Measurements from ENCODE around the gene DUSP23.

Gene DUSP23

GRCh38 chr1:159798893-159799292 lies 18.1 kb downstream of the DUSP23 start:
- DNase-seq (ENCODE audit: extremely low read depth, low read depth), result peak; percentile 61
- peak; percentile 79 for TF ChIP-seq CTCF (IDR thresholded peaks at IDR 0.05; ENCODE audit: low read depth, low read length)

DNA sequence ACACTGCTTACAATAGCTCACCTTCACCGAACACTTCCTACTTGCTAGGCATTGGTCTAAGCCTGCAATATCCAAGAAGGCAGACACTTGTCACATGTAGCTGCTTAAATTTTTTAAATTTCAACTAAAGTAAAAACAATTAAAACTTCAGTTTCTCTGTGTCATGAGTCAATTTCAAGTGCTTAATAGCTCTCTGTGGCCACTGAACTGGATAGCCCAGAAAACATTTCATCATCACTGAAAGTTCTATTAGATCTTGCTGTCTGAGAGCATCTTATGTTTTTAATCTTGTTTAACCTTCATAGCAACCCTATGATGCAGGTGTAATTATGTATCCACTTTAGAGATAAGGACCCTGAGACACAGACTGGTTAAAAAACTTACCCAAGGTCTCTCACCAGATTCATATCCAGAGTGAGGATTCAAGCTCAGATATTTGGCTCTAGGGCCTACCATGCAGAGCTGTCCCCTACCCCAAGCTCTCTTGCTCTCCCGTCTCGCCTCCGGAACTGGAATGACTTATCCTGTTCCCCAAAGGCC lies 18.8 kb downstream of the DUSP23 start:
- no peak for TF ChIP-seq CTCF (IDR thresholded peaks at IDR 0.05; ENCODE audit: low read depth, low read length)
- no peak for DNase-seq (ENCODE audit: extremely low read depth, low read depth)

DNA sequence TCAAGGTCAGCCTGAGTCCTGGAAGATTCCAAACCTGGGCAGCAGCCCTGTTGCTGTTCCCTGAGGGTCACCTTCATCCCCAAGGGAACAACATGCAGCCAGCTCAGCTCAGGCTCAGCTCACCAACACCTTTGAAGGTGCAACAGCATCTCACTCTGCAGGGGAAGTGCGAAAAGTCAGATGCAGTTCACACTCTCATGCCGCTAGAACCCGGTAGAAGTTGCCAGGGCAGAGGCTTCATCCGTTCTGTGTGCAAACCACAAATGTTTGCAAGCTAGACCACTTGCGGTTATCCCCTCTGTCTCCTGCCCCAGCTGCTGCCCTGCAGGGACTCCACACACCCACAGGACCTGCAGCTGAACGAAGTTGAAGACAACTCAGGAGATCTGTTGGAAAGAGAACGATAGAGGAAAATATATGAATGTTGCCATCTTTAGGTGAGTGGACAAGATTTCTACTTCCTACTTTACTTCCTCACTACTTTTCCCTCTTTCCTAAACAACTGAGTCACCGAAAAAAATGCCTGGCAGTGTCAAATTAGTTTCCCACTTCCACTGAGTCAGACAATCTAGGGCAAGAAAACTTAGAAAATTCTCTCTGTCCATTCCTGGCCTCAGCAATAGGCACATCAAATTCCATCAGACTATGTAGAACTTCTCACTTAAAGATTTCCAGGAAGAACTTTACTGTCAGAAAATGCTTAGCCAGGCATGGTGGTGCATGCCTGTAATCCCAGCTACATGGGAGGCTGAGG lies 19.6 kb downstream of the DUSP23 start:
- TF ChIP-seq CTCF (IDR thresholded peaks at IDR 0.05; ENCODE audit: low read depth, low read length), result no peak
- DNase-seq (ENCODE audit: extremely low read depth, low read depth), result no peak

DNA sequence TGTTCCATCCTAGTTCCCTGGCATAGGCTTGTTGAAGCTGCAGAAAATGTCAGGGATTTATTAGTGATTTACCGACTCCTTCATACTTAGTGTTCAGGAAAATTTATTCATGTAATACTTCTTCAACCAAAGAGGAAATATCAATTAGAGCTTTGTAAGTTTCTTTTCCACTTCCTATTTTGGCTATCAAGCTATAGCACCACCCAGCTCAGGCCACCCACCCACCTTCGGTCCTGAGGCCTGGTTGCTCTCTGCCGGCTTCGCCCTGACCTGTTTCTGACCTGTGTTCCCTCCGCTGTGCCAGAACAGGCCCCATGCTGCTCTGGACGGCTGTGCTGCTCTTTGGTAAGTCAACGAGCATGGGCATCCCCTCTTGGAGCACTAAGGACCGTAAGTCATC lies 21.3 kb downstream of the DUSP23 start, which contains the start of gene FCRL6:
Gene FCRL6 (plus strand): TSS at position 250 of the 400 bp plus-strand sequence. CDS start 65 bp downstream, at position 315.
- no peak for TF ChIP-seq CTCF (IDR thresholded peaks at IDR 0.05; ENCODE audit: low read depth, low read length)
- no peak for DNase-seq (ENCODE audit: extremely low read depth, low read depth)

- no peak for TF ChIP-seq CTCF (IDR thresholded peaks at IDR 0.05; ENCODE audit: low read depth, low read length)
- DNase-seq (ENCODE audit: extremely low read depth, low read depth), result no peak
These were observed 23.4 kb downstream of the DUSP23 start for GRCh38 chr1:159803956-159804689.

DNA sequence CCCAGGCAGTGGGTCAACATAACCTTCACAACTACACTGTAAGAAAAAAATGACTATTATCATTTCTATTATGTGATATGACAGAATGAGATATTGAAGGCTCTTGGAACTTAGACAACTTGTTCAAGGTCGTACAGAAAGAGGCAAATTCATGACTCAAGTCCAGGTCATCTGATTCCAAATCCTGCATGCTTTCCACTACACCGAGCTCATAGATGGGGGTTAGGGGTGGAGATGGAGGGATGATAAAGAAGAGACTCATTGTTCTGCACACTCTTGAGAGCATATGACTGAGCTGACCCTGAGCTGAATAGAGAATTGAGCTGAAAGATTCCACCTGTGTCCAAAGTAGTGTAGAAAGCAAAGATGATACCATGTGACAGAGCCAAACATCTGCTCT lies 24.2 kb downstream of the DUSP23 start:
- DNase-seq (ENCODE audit: extremely low read depth, low read depth), result no peak
- TF ChIP-seq CTCF (IDR thresholded peaks at IDR 0.05; ENCODE audit: low read depth, low read length), result no peak

DNA sequence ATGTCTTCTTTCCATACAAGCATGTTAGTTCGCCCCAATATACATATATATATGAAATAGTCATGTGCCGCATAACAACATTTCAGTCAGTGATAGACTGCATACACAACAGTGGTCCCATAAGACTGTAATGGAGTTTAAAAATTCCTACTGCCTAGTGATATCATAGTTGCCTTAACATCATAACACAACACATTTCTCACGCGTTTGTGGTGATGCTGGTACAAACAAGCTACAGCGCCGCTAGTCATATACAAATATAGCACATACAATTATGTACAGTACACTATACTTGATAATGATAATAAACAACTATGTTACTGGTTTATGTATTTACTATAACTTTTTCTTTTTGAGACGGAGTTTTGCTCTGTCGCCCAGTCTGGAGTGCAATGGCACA lies 35.2 kb downstream of the DUSP23 start:
- no peak for DNase-seq (ENCODE audit: extremely low read depth, low read depth)
- TF ChIP-seq CTCF (IDR thresholded peaks at IDR 0.05; ENCODE audit: low read depth, low read length), result no peak

All from AG09319 (cell line).